B cell (primary cell): ENCODE measurements around the gene AK1. TPM values are rescaled to one million over a fixed set of nuclear protein-coding genes. Genes with fewer than 3 reads are reported as not detected.

Source experiments
- ATAC-seq: fragments of 200-7000 bp; cut with Tn5 transposase; one replicate; pipeline ENCODE4 v1.10.0; 2021; ENCODE audit warnings: low read depth, mild to moderate bottlenecking, moderate number of reproducible peaks, moderate library complexity
- CTCF ChIA-PET: fragments of 350-600 bp; sonication (Branson Sonifier 250); formaldehyde crosslinking; loops from one replicate; lab custom pipeline; 2021; ENCODE audit warnings: antibody characterized with exemption, inconsistent platforms; lab: Charles Lee
- POLR2A ChIA-PET: fragments of 350-600 bp; sonication (Branson Sonifier 250); formaldehyde crosslinking; loops from one replicate; lab custom pipeline; 2021; ENCODE audit warnings: antibody characterized with exemption; lab: Charles Lee
- DNase-seq: peaks from one replicate; pipeline ENCODE4 v3.0.0; 2013
- H2AFZ ChIP-seq: 2 replicates; pipeline ENCODE4 v1.6.1; 2012; ENCODE audit warnings: mild to moderate bottlenecking, low read depth, low read length; ENCODE audit not compliant: insufficient read depth, poor library complexity, severe bottlenecking
- H3K27ac ChIP-seq, 2 donors: 1 replicate in 1 of 2; 2 replicates in 1 of 2; pipeline ENCODE4 v1.5.1; 2012 to 2013; ENCODE audit warnings: low read length in 2 of 2, mild to moderate bottlenecking in 2 of 2, moderate library complexity in 1 of 2
- H3K27me3 ChIP-seq, 4 experiments: fragments of 200-600 bp in 1 of 4; sonication (generic) in 1 of 4; replicated peaks in 1 of 4; 1 replicate in 2 of 4; 2 replicates in 2 of 4; pipeline versions ENCODE4 v1.6.1 to v1.7.0; 2013 to 2016; ENCODE audit warnings: low read length in 3 of 4, mild to moderate bottlenecking in 2 of 4, mixed read lengths in 1 of 4, moderate library complexity in 1 of 4; ENCODE audit not compliant: insufficient read depth in 4 of 4, control insufficient read depth in 3 of 4; ENCODE audit errors: control extremely low read depth in 1 of 4
- H3K36me3 ChIP-seq, 2 experiments: replicated peaks in 1 of 2; 1 replicate in 1 of 2; 2 replicates in 1 of 2; pipeline versions ENCODE4 v1.6.1 to v1.7.1; 2013; ENCODE audit warnings: low read length in 1 of 2; ENCODE audit not compliant: insufficient read depth in 2 of 2, control insufficient read depth in 1 of 2; ENCODE audit errors: control extremely low read depth in 1 of 2, extremely low read depth in 1 of 2
- H3K4me1 ChIP-seq, 2 donors: fragments of 200-600 bp in 1 of 2; sonication (generic) in 1 of 2; 1 replicate in 1 of 2; 2 replicates in 1 of 2; pipeline versions ENCODE4 v1.5.1 to v1.6.1; 2013 to 2017; ENCODE audit warnings: low read length in 2 of 2; ENCODE audit not compliant: control insufficient read depth in 2 of 2, insufficient read depth in 2 of 2
- H3K4me2 ChIP-seq: replicated peaks from 2 replicates; pipeline ENCODE3; 2012; ENCODE audit warnings: mild to moderate bottlenecking, low read depth, low read length; ENCODE audit not compliant: poor library complexity, severe bottlenecking
- H3K4me3 ChIP-seq, 5 experiments: fragments of 200-600 bp in 1 of 5; sonication (generic) in 1 of 5; 1 replicate in 3 of 5; 2 replicates in 2 of 5; pipeline versions ENCODE4 v1.5.1 to v1.7.0; 2011 to 2016; ENCODE audit warnings: low read length in 4 of 5, mild to moderate bottlenecking in 4 of 5, low read depth in 2 of 5, control low read depth in 1 of 5, moderate library complexity in 1 of 5; ENCODE audit not compliant: insufficient read depth in 1 of 5; ENCODE audit errors: control extremely low read depth in 1 of 5, extremely low read depth in 1 of 5
- H3K79me2 ChIP-seq: fragments of 200-600 bp; sonication (generic); one replicate; pipeline ENCODE4 v1.6.0; 2016; ENCODE audit warnings: low read length; ENCODE audit not compliant: control insufficient read depth, insufficient read depth
- H3K9ac ChIP-seq: fragments of 200-600 bp; sonication (generic); 2 replicates; pipeline ENCODE4 v1.6.1; 2017; ENCODE audit warnings: mild to moderate bottlenecking, low read length, moderate library complexity
- H3K9me3 ChIP-seq, 3 donors: one replicate each; pipeline versions ENCODE4 v1.6.1 to v1.7.1; 2013; ENCODE audit warnings: low read length in 2 of 3; ENCODE audit not compliant: control insufficient read depth in 2 of 3, insufficient read depth in 1 of 3; ENCODE audit errors: control extremely low read depth in 1 of 3
- H4K20me1 ChIP-seq: 2 replicates; pipeline ENCODE4 v1.6.0; 2012; ENCODE audit warnings: mild to moderate bottlenecking, low read length; ENCODE audit not compliant: insufficient read depth, control insufficient read depth, poor library complexity, severe bottlenecking
- H3K27ac Mint-ChIP-seq: one replicate; pipeline ENCODE4 v1.8.0; 2021; ENCODE audit warnings: mixed read lengths
- H3K27me3 Mint-ChIP-seq: one replicate; pipeline ENCODE4 v1.8.0; 2021; ENCODE audit warnings: mixed read lengths
- H3K4me1 Mint-ChIP-seq: one replicate; pipeline ENCODE4 v1.8.0; 2021; ENCODE audit warnings: mixed read lengths
- H3K4me3 Mint-ChIP-seq: one replicate; pipeline ENCODE4 v1.8.0; 2021; ENCODE audit warnings: mixed read lengths
- H3K9me3 Mint-ChIP-seq: one replicate; pipeline ENCODE4 v1.8.0; 2022; ENCODE audit warnings: mixed read lengths; ENCODE audit not compliant: insufficient read depth
- CTCF ChIP-seq: fragments of 200-600 bp; IDR thresholded peaks from one replicate; pipeline ENCODE4 v1.8.0; 2022; ENCODE audit warnings: antibody characterized with exemption, mild to moderate bottlenecking
- EZH2 ChIP-seq: IDR thresholded peaks from 2 replicates; pipeline ENCODE4 v1.6.1; 2012; ENCODE audit warnings: borderline replicate concordance, low read depth, mild to moderate bottlenecking, moderate library complexity, low read length; ENCODE audit not compliant: insufficient read depth, poor library complexity, severe bottlenecking
- WGBS: methylation state at CpG from one replicate; pipeline ENCODE4 v1.1.5; 2013; ENCODE audit warnings: missing lambda C conversion rate; ENCODE audit not compliant: insufficient coverage; 5-methylcytosine and 5-hydroxymethylcytosine counted together
- intact Hi-C: fragments of 100-400 bp; cut with micrococcal nuclease; formaldehyde crosslinking; loops from one replicate; pipeline ENCODE4 v1.10.0; 2022
- polyA plus RNA-seq: library from polyadenylated mRNA; depleted of rRNA; stranded (reverse); fragments of >200 nt; gene quantifications from 2 replicates; pipeline ENCODE4 v1.2.3, GENCODE V29; 2012
- total RNA-seq, 2 donors: library from RNA; stranded (reverse); fragments of 120-200 nt in 1 of 2; gene quantifications; 1 replicate in 1 of 2; 2 replicates in 1 of 2; pipeline versions ENCODE4 v1.2.3 to v1.2.4, GENCODE V29; 2013 to 2022

Gene AK1
- total and polyA plus RNA-seq, 2 donors (not counting 1 experiment from before 2014, with no cell fraction given), result 28.0 to 31.8 TPM

GRCh38 chr9:127848756-127849504, 28.5 kb downstream of the AK1 start:
- peaks cover 14 to 19% of the 10 kb centered on the region in 2 donors for H3K4me1 ChIP-seq
- ChIA-PET CTCF (no interaction called here), POLR2A (no interaction called here)
- Mint-ChIP-seq H3K27me3 (no peaks in the 10 kb centered on the region), H3K4me1 (peaks cover 19% of the 10 kb centered on the region), H3K4me3 (no peak overlapping the region), H3K9me3 (peaks cover 10% of the 10 kb centered on the region), H3K27ac (no peak overlapping the region)
- H3K27ac ChIP-seq, result no peak overlapping the region
- intact Hi-C loops, result no loop called here
- no peak for TF ChIP-seq CTCF
- TF ChIP-seq EZH2, result no peak
- no peak overlapping the region for H3K4me3 ChIP-seq
- H4K20me1 ChIP-seq, result no peaks in the 10 kb centered on the region
- peaks cover 12% of the 10 kb centered on the region for H3K79me2 ChIP-seq
- ATAC-seq, result no peak
- peaks cover 0 to 26% (median 11%) of the 10 kb centered on the region in 3 donors for H3K9me3 ChIP-seq
- H3K4me2 ChIP-seq, result no peak overlapping the region
- H2AFZ ChIP-seq, result no peak overlapping the region
- H3K27me3 ChIP-seq, result no peaks in the 10 kb centered on the region
- no peak overlapping the region for H3K9ac ChIP-seq
- no peak for DNase-seq
- WGBS, result 100% methylated on average over 6 of the region's 10 CpGs
- no peaks in the 10 kb centered on the region for H3K36me3 ChIP-seq
